SH-SY5Y (cell line): ENCODE measurements around the gene MON1B.

Source experiments
- GATA2 ChIP-seq: IDR thresholded peaks from 2 replicates; pipeline ENCODE4 v1.6.1; 2011; ENCODE audit warnings: mild to moderate bottlenecking, low read depth, low read length
- GATA3 ChIP-seq: IDR thresholded peaks from 2 replicates; pipeline ENCODE4 v1.6.1; 2011; ENCODE audit warnings: low read depth, mild to moderate bottlenecking, low read length, moderate library complexity

DNA sequence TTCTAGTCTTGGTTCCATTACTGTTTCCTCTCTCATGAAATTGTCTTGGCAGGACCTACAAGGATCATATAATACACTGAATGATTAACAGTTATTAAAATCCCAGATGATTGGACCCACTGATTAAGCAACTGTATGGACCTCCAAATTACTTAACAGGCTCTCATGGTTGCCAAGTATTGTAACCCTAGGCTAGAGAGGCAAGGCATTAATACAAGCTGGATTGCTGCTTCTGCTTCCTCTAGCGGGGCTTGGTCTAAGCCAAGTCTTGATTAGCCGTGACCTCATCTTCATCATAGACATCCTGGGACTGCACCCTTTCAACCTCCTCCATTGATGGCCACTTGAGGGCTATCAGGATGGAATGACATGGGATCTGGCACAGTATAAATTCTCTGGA, 55.2 kb downstream of the MON1B start:
- TF ChIP-seq GATA2 (no peak), GATA3 (no peak)
